Nephron progenitor cell (in vitro differentiated cells): ENCODE results near the gene TPPP.
"Not testable (repeated sequence)": the region's sequence is repeated elsewhere in the genome, so short reads cannot be mapped to it uniquely, and the experiment has no call there.

Source experiments
- DNase-seq: peaks from one replicate; pipeline ENCODE4 v3.0.0; 2021
- H3K27ac Mint-ChIP-seq: 2 replicates; pipeline ENCODE4 v1.8.0; 2021; ENCODE audit warnings: mild to moderate bottlenecking, moderate library complexity, mixed read lengths
- H3K27me3 Mint-ChIP-seq: 2 replicates; pipeline ENCODE4 v1.8.0; 2021; ENCODE audit warnings: mild to moderate bottlenecking, low read depth, mixed read lengths; ENCODE audit not compliant: poor library complexity
- H3K36me3 Mint-ChIP-seq: 2 replicates; pipeline ENCODE4 v1.8.0; 2021; ENCODE audit warnings: low read depth, mixed read lengths
- H3K4me1 Mint-ChIP-seq: 2 replicates; pipeline ENCODE4 v1.8.0; 2021; ENCODE audit warnings: mixed read lengths
- H3K4me3 Mint-ChIP-seq: 2 replicates; pipeline ENCODE4 v1.8.0; 2021; ENCODE audit warnings: mild to moderate bottlenecking, moderate library complexity, mixed read lengths
- H3K9me3 Mint-ChIP-seq: 2 replicates; pipeline ENCODE4 v1.8.0; 2021; ENCODE audit warnings: mild to moderate bottlenecking, moderate library complexity, mixed read lengths
- CTCF ChIP-seq: fragments of 200-600 bp; sonication (generic); IDR thresholded peaks from 2 replicates; pipeline ENCODE4 v1.5.0; 2021; ENCODE audit warnings: antibody characterized with exemption

TPPP gene

DNA sequence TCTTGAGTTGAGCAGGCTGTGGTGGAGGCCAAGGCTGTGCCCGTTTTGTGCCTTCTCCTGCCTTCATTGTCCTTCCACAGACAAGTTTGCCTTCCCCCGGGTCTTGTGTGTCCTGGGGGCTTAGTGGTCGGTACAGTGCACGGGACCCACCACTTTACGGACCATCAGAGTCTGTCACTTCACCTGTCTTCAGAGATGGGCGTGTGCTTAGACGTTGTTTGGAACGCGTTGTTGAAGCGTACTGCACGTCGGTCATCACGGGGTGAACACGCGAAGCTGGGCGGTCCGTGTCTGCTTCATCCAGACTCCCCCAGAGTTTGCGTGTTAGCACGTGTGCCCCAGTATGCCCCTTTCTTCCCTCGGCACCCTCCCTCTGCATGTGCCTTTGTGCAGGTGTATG lies 56.2 kb downstream of the TPPP start:
- DNase-seq, result no peak
- Mint-ChIP-seq H3K4me1 (no peaks in the 10 kb centered on the region), H3K27me3 (no peaks in the 10 kb centered on the region), H3K9me3 (no peaks in the 10 kb centered on the region), H3K4me3 (no peak overlapping the region), H3K27ac (no peak overlapping the region), H3K36me3 (peaks cover 50% of the 10 kb centered on the region)
- TF ChIP-seq CTCF, result no peak

GRCh38 chr5:635306-636055 lies 57.7 kb downstream of the TPPP start:
- H3K27me3 Mint-ChIP-seq, result no peaks in the 10 kb centered on the region
- H3K27ac Mint-ChIP-seq, result no peak overlapping the region
- no peak for DNase-seq
- no peak for TF ChIP-seq CTCF
- H3K4me3 Mint-ChIP-seq, result no peak overlapping the region
- no peaks in the 10 kb centered on the region for H3K9me3 Mint-ChIP-seq
- peaks cover 50% of the 10 kb centered on the region for H3K36me3 Mint-ChIP-seq
- no peaks in the 10 kb centered on the region for H3K4me1 Mint-ChIP-seq

DNA sequence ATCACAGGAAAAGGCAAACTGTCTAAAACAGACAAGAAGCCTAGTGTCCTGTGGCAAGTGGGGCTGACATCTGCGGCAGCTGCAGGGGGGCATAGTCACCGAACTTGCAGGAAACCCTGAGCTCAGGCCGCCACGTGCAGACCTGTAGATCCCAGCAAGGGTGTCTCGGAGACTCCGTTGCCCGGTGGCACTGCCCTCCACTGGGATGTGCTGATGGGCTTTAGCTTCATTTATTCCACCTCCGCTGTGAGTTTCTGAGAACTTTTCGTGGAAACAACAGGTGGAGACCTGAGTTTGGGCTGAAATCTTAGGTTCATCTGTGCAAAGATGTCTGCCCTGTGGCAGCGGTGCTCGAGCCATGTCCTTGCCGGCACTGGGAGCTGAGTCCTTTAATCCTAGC lies 59.0 kb downstream of the TPPP start:
- Mint-ChIP-seq H3K27ac (peak overlapping the region; percentile 36), H3K36me3 (peaks cover 46% of the 10 kb centered on the region), H3K27me3 (no peaks in the 10 kb centered on the region), H3K4me1 (peaks cover under 1% of the 10 kb centered on the region), H3K9me3 (no peaks in the 10 kb centered on the region), H3K4me3 (no peak overlapping the region)
- no peak for TF ChIP-seq CTCF
- no peak for DNase-seq

DNA sequence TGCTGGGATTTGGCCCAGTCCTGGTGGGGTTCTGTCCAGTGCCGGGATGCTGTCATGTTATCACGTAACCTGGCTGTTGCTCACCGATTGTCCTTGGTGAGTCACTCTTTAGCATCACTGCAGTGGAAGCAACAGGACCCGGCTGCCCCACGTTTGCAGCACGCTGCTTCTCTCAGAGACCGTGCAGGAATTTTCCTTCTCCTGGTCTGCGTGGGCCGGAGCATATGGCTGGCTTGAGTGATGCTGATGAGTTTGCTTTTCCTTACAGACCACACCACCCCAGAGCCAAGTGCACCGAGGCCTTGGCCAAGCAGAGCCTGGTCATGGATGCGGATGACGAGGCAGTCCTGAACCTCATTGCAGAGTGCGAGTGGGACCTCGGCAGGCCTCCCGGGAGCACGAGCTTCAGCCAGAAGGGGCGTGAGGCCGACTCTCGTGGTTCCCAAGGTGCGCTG lies 59.6 kb downstream of the TPPP start:
- peaks cover 6% of the 10 kb centered on the region for H3K4me1 Mint-ChIP-seq
- no peaks in the 10 kb centered on the region for H3K27me3 Mint-ChIP-seq
- H3K4me3 Mint-ChIP-seq, result no peak overlapping the region
- peak overlapping the region; percentile 74 for H3K27ac Mint-ChIP-seq
- TF ChIP-seq CTCF, result no peak
- H3K36me3 Mint-ChIP-seq, result peaks cover 52% of the 10 kb centered on the region
- H3K9me3 Mint-ChIP-seq, result no peaks in the 10 kb centered on the region
- DNase-seq, result no peak

DNA sequence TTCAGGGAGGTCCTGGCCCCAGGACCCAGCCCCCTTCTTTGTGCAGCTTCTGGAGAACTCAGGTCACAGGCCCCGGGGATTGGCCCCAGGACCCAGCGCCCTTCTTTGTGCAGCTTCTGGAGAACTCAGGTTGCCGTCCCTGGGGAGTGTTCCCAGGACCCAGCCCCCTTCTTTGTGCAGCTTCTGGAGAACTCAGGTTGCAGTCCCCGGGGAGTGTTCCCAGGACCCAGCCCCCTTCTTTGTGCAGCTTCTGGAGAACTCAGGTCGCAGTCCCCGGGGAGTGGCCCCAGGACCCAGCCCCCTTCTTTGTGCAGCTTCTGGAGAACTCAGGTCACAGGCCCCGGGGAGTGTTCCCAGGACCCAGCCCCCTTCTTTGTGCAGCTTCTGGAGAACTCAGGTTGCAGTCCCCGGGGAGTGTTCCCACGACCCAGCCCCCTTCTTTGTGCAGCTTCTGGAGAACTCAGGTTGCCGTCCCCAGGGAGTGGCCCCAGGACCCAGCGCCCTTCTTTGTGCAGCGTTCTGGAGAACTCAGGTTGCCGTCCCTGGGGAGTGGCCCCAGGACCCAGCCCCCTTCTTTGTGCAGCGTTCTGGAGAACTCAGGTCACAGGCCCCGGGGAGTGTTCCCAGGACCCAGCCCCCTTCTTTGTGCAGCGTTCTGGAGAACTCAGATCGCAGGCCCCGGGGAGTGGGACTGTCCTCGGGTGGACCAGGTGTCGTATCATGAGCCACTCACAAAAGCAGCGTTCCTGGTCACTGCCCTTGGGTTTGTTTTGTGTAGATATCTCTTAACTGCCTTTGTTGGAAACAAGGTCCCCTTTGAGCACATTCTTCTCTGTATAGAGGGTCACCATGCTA lies 64.6 kb downstream of the TPPP start:
- H3K27me3 Mint-ChIP-seq, result not testable (repeated sequence)
- peaks cover 46% of the 10 kb centered on the region for H3K36me3 Mint-ChIP-seq

GRCh38 chr5:627840-628239 lies 65.3 kb downstream of the TPPP start:
- Mint-ChIP-seq H3K4me3 (no peak overlapping the region), H3K9me3 (no peaks in the 10 kb centered on the region), H3K4me1 (peaks cover 12% of the 10 kb centered on the region), H3K36me3 (peaks cover 45% of the 10 kb centered on the region), H3K27ac (no peak overlapping the region), H3K27me3 (no peaks in the 10 kb centered on the region)
- DNase-seq, result no peak
- no peak for TF ChIP-seq CTCF

More for the DNA sequence above, 64.6 kb downstream of the TPPP start:
- not testable (repeated sequence) for H3K4me3 Mint-ChIP-seq, H3K9me3 Mint-ChIP-seq, H3K27ac Mint-ChIP-seq, DNase-seq
- H3K4me1 Mint-ChIP-seq, result peaks cover 12% of the 10 kb centered on the region
